ENCODE data around the gene BCLAF1.
"Not testable (repeated sequence)": the region's sequence is repeated elsewhere in the genome, so short reads cannot be mapped to it uniquely, and the experiment has no call there.

Gene BCLAF1

GRCh38 chr6:136309171-136309570 lies 19.5 kb upstream of the BCLAF1 start:
- DNase-seq: no peak

GRCh38 chr6:136308469-136308868 lies 18.8 kb upstream of the BCLAF1 start:
- DNase-seq: not testable (repeated sequence)

DNA sequence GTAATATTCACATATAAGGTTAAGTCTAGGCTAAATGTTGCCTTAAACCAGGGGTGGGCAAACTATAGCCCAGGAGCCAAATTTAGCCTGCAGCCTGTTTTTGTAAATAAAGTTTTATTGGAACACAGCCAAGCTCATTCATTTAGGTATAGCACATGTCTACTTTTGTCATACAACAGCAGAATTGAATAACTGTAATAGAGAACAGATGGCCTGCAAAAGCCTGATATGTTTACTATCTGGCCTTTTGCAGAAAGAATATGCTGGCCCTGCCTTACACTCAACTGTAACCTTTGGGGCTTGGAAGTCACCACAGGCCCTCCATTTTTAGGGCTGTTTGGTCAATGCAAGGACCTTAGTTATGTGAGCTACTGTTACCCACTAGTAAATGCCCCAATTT lies 17.7 kb upstream of the BCLAF1 start:
- DNase-seq: no peak

DNA sequence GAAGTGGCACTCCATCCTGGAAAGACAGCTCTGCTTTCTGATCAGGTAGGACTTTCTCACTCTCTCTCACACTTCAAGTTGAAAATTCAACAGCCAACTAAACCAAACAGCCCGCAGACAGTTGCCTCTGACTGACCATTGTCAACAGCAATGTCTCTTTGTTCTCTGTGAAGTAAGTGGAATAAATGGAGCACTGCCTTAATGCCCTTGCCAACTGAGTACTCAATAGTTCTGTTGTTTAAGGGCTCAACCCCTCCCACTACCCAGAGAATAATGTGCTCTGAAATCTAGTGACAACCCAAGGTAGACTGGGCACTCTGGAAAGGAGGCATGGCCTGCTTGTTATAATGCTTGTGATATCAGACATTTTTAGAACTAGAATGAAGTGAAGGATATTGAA lies 16.8 kb upstream of the BCLAF1 start:
- DNase-seq: no peak

DNA sequence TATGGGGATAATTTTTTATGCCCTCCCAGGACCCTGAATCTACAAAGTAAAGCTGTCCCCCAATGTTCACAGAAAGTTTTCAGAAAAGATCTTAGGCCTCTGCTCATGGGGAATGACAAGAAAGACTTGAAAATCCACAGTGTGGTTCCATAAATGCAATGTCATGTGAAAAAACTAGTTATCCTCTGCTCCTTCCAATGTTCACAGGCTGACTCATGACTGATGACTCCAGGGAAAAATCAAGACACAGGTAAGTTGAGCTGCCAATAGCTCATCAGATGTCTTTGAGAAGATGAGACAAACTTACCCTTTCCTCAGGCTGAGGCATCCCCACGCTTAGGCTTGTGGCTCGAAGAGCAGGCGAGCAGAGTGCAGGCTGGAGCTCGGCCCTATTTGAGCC lies 14.8 kb upstream of the BCLAF1 start:
- DNase-seq: no peak

GRCh38 chr6:136303516-136303915 lies 13.9 kb upstream of the BCLAF1 start:
- DNase-seq: no peak

GRCh38 chr6:136294621-136295020 lies 5.0 kb upstream of the BCLAF1 start:
- DNase-seq: no peak

DNA sequence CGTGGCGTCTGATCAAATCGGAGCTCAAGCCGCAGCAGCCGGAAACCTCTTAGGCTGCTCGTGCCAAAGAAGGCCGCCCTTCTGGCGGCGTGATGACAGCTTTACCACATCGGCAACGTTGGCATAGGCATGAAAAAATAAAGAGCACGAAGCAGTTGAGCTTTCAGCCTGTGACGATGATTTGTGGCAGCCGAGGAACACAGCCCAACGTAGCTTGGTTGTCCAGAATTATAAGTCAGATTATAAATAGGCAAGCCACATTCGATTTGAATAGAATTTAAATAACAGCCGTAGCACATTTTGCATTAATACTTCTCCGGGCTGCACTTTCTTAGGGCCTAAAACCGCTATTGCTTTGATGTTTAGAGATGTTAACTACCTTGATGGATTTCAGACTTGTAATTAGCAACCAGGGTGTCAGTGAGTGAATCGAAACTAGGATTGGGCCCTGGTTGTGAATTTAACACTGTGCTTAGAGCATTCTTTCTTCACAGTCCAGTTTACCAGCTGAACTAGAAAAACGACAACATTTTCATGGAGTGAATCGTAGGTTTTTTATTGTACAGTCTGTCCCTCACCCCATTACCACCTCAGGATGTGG lies 864 bp upstream of the BCLAF1 start:
- DNase-seq: peak; percentile 70 to 73

DNA sequence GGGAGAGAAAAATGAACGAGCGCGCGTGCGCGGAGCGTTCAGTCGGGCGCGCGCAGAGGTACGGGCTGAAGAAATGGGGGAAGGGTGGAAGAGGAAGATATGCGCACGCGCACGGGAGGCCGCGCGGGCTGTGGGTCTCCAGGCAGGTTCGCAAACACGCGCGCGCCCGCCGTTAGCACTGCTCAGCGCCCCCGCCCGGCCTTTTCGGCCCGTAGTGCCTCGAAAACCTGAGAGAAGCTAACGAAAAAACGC lies 393 bp downstream of the BCLAF1 start:
- peak; percentile 88 to 90 for DNase-seq

- DNase-seq: peak; percentile 79 to 81
Measured at GRCh38 chr6:136288566-136289326, 900 bp downstream of the BCLAF1 start.

GRCh38 chr6:136284909-136285308 lies 4.7 kb downstream of the BCLAF1 start:
- no peak for DNase-seq

DNA sequence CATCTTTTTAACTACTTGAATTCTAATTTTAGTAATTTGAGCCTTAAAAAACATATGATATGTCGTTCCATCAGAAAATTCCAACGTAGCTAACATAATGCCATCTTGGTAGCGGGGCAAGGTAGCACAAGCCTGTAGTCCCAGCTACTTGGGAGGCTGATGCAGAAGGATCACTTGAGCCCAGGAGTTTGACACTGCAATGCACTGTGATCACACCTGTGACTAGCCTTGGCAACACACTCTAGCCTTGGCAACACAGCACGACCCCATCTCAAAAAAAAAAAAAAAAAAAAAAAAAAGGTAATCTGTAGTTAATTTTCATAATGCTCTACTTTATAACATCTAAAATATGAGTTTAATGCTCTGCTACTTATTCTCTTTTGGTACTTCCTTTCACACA lies 6.7 kb downstream of the BCLAF1 start:
- DNase-seq: no peak

GRCh38 chr6:136280032-136280609 lies 9.5 kb downstream of the BCLAF1 start:
- no peak for DNase-seq

GRCh38 chr6:136274062-136274461 lies 15.6 kb downstream of the BCLAF1 start:
- no peak for DNase-seq

- no peak for DNase-seq
Measured at GRCh38 chr6:136265101-136265500, 24.5 kb downstream of the BCLAF1 start.

DNA sequence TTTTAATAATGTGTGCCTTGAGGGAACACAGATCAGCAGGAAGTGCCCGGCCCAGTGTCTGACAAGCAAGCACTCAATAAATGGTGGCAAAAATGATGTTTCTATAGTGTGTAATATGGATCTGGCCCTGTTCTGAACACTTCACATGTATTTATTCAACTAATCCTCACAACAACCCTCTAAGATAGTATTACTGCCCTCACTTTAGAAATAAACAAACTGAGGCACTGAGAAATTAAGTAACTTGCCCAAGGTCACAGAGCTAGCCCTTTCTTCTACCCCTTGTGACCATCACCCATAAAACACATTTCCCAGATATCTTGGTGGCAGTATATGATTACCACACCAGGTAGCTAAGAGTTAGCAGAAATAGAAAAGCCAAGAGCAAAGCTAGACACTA lies 26.7 kb downstream of the BCLAF1 start:
- DNase-seq: no peak

GRCh38 chr6:136254851-136255466 lies 34.7 kb downstream of the BCLAF1 start:
- DNase-seq: no peak

GRCh38 chr6:136253734-136254133 lies 35.9 kb downstream of the BCLAF1 start:
- no peak for DNase-seq

- no peak for DNase-seq
Measured at GRCh38 chr6:136252441-136252840, 37.2 kb downstream of the BCLAF1 start.

GRCh38 chr6:136251394-136251793 lies 38.3 kb downstream of the BCLAF1 start:
- DNase-seq: no peak

GRCh38 chr6:136250686-136251008 lies 39.0 kb downstream of the BCLAF1 start:
- DNase-seq: no peak

GRCh38 chr6:136249811-136250685 lies 39.6 kb downstream of the BCLAF1 start, which contains the start of gene MTFR2:
MTFR2 (minus strand) TSS chr6:136250311; CDS start chr6:136249099, 1,212 bp downstream.
- DNase-seq: peak; percentile 87 to 90

GRCh38 chr6:136249336-136249735 lies 40.3 kb downstream of the BCLAF1 start:
- no peak for DNase-seq

Data from activated CD4-positive, alpha-beta T cell treated with anti-CD3 and anti-CD28 coated beads, Interleukin-2, amount 50 U/mL, for 4 hours (primary cell).